Ectodermal cell (in vitro differentiated cells): ENCODE data around the gene SHISA5.

Experiments
- H3K27ac ChIP-seq: 2 replicates; pipeline ENCODE4 v1.7.0; 2013; ENCODE audit warnings: mild to moderate bottlenecking, low read depth, low read length; ENCODE audit not compliant: insufficient read depth, poor library complexity, severe bottlenecking
- H3K27me3 ChIP-seq: 2 replicates; pipeline ENCODE4 v1.7.0; 2013; ENCODE audit warnings: mild to moderate bottlenecking, low read length; ENCODE audit not compliant: insufficient read depth, control insufficient read depth, poor library complexity, severe bottlenecking
- H3K36me3 ChIP-seq: one replicate; pipeline ENCODE4 v1.7.0; 2013; ENCODE audit warnings: low read length; ENCODE audit not compliant: control insufficient read depth, insufficient read depth
- H3K4me1 ChIP-seq: one replicate; pipeline ENCODE4 v1.7.0; 2013; ENCODE audit warnings: low read length; ENCODE audit not compliant: control insufficient read depth, insufficient read depth
- H3K4me3 ChIP-seq: 2 replicates; pipeline ENCODE4 v1.7.0; 2013; ENCODE audit warnings: low read depth, low read length, control low read depth; ENCODE audit not compliant: insufficient read depth
- H3K9me3 ChIP-seq: 2 replicates; pipeline ENCODE4 v1.7.0; 2013; ENCODE audit warnings: mild to moderate bottlenecking, low read length, moderate library complexity; ENCODE audit not compliant: control insufficient read depth
- WGBS, 2 experiments: methylation state at CpG; one replicate each; pipeline ENCODE4 v1.1.7; 2013; ENCODE audit warnings: missing lambda C conversion rate in 2 of 2; 5-methylcytosine and 5-hydroxymethylcytosine counted together

Gene SHISA5

GRCh38 chr3:48418651-48419050 is 85.3 kb downstream of the SHISA5 start:
- Histone ChIP-seq H3K4me3 (no peak overlapping the region), H3K9me3 (no peaks in the 10 kb centered on the region), H3K4me1 (no peaks in the 10 kb centered on the region), H3K36me3 (peaks cover 59% of the 10 kb centered on the region), H3K27me3 (no peaks in the 10 kb centered on the region), H3K27ac (no peak overlapping the region)
- 95 to 96% methylated on average over 9 of the region's 9 CpGs for WGBS, 2 experiments

GRCh38 chr3:48418140-48418539 is 85.8 kb downstream of the SHISA5 start:
- Histone ChIP-seq H3K9me3 (no peaks in the 10 kb centered on the region), H3K36me3 (peaks cover 61% of the 10 kb centered on the region), H3K27ac (no peak overlapping the region), H3K27me3 (no peaks in the 10 kb centered on the region), H3K4me1 (no peaks in the 10 kb centered on the region), H3K4me3 (no peak overlapping the region)
- WGBS, 2 experiments, result 95 to 96% methylated on average over 17 of the region's 17 CpGs
